Measurements from ENCODE around the gene DUSP28. TPM values are rescaled to one million over a fixed set of nuclear protein-coding genes. Genes with fewer than 3 reads are reported as not detected.
"Not testable (repeated sequence)": the region's sequence is repeated elsewhere in the genome, so short reads cannot be mapped to it uniquely, and the experiment has no call there.

Gene DUSP28
- total RNA-seq, 4 donors from 2014 or later = 7.6 to 18.3 (median 13.2) TPM

GRCh38 chr2:240518981-240519380 is 41.2 kb upstream of the DUSP28 start:
- no peaks in the 10 kb centered on the region for H3K4me1 ChIP-seq
- DNase-seq = no peak
- intact Hi-C loops (cut with DNase I; ENCODE audit: low total_unique reads) (no loop called here), in situ Hi-C loops (cut with MboI; ENCODE audit: low sequenced_read_pairs in 4 of 4) (loop anchor here in 3 of 4 donors (25.0 kb wide), 1 partner anchor 193 kb away; no protein-coding TSS in a partner anchor)
- TF ChIP-seq CTCF (IDR thresholded peaks at IDR 0.05 in 4 of 5, conservative IDR thresholded peaks at IDR 0.05 in 1 of 5) (no peak), POLR2A (IDR thresholded peaks at IDR 0.05) (no peak)
- ATAC-seq = no peak
- H3K27me3 ChIP-seq = peaks cover 0 to 6% (median 5%) of the 10 kb centered on the region in 3 donors
- H3K36me3 ChIP-seq = peaks cover 0 to 14% of the 10 kb centered on the region in 2 donors
- no peaks in the 10 kb centered on the region for H3K9me3 ChIP-seq
- H3K27ac ChIP-seq = no peak overlapping the region
- H3K4me3 ChIP-seq = no peak overlapping the region

DNA sequence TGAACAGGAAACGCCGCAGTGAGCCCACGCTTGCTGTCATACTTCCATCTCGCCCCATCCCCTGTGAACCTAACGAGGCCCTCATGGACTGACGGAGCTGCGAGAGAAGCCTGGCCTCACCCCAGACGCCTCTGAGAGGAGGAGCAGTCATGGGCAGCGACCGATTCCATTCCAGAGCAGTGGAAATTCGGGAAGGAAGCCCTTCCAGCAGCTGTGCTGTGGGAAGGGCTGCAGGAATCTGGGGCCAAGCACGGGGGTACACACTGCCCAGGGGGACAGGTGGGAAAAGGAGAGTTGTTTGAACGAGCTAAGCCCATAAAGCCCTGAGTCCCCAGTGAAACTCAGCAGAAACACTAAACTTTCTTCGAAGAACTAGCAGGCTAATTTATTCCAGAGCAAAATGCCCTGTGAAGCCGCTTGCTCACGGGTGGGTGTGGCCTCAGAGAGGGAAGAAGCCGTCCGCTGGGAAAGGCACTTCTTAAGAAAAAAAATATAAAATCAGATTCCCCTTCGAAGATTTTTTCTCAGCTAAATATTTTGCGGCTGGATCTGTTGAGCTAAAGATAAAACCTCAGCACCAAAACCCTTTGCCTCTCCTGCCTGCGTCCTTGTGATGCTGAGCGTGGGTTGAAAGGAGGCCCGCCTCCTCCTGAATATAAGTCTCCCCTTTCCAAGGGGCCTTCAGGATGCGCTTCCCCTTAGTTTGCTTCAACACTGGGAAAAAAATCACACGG is 40.6 kb upstream of the DUSP28 start:
- Histone ChIP-seq H3K4me1 (no peaks in the 10 kb centered on the region), H3K27ac (no peak overlapping the region), H3K9me3 (no peaks in the 10 kb centered on the region), H3K36me3 (peaks cover 0 to 14% of the 10 kb centered on the region in 2 donors), H3K4me3 (no peak overlapping the region), H3K27me3 (peaks cover 0 to 6% (median 5%) of the 10 kb centered on the region in 3 donors)
- in situ Hi-C loops (cut with MboI; ENCODE audit: low sequenced_read_pairs in 4 of 4) (loop anchor here in 3 of 4 donors (25.0 kb wide), 1 partner anchor 193 kb away; no protein-coding TSS in a partner anchor), intact Hi-C loops (cut with DNase I; ENCODE audit: low total_unique reads) (no loop called here)
- ATAC-seq (no peak), DNase-seq (no peak)
- no peak for TF ChIP-seq POLR2A (IDR thresholded peaks at IDR 0.05)
- TF ChIP-seq CTCF (IDR thresholded peaks at IDR 0.05 in 4 of 5, conservative IDR thresholded peaks at IDR 0.05 in 1 of 5) = no peak

DNA sequence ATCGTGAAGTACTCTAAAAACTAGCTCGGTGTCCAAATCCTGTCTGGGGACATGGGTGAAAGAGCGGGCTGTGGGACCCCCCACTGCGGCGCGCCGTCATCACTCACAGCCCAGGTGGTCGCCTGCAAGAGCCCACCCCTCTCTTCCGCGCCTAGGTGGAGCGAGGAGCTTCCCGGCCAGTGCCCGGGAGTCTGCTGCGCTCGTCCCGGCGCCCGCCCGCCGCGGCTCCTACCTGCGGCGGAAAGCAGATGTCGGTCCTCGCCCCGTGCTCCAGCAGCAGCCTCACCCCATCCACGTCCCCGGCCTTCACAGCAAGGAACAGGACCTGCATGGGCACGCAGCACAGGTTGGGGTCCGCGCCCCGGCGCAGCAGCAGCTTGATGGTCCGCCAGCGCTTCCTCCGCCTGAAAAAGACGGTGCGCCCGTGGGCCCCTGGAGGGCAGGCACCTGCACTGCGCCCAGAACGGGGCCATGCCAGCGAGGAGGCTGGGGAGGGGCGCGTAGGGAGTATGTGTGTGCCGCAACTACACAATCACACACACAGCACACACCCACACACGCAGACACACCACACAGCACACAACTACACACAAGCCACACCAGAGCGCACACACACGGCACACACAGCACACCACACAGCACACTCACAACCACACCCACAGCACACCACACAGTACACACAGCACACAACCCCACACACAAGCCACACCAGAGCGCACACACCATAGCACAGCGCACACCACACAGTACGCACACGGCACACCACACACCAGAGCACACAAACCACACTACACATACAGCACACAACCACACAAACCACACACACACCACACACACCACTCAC is 39.8 kb upstream of the DUSP28 start:
- H3K4me3 ChIP-seq = no peak overlapping the region
- no peaks in the 10 kb centered on the region for H3K9me3 ChIP-seq
- H3K27me3 ChIP-seq = peaks cover 0 to 6% (median 5%) of the 10 kb centered on the region in 3 donors
- no peak for DNase-seq
- no peaks in the 10 kb centered on the region for H3K4me1 ChIP-seq
- H3K36me3 ChIP-seq = peaks cover 0 to 18% of the 10 kb centered on the region in 2 donors
- no peak overlapping the region for H3K27ac ChIP-seq
- in situ Hi-C loops (cut with MboI; ENCODE audit: low sequenced_read_pairs in 4 of 4) = loop anchor here in 3 of 4 donors (25.0 kb wide), 1 partner anchor 192 kb away; no protein-coding TSS in a partner anchor
- ATAC-seq = no peak
- intact Hi-C loops (cut with DNase I; ENCODE audit: low total_unique reads) = no loop called here
- TF ChIP-seq POLR2A (IDR thresholded peaks at IDR 0.05) (no peak), CTCF (IDR thresholded peaks at IDR 0.05 in 4 of 5, conservative IDR thresholded peaks at IDR 0.05 in 1 of 5) (no peak)

DNA sequence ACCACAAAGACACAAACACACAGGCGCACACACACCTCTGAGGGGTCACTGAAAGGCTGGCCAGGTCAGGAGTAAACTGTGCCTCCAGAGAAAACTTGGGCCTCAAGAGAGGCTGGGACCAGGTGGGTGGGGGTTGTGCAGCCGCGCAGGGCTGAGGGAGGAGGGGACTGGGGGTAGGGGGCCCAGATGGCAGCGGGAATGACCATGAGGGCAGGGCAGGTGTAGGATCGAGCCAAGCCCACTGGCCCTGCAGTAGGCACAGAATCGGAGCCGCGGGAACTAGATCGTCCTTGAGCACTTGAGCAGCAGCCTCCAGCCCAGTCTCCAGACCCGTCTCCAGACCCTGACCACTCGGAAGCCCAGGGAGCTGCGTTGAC is 39.2 kb upstream of the DUSP28 start:
- ATAC-seq = no peak

DNA sequence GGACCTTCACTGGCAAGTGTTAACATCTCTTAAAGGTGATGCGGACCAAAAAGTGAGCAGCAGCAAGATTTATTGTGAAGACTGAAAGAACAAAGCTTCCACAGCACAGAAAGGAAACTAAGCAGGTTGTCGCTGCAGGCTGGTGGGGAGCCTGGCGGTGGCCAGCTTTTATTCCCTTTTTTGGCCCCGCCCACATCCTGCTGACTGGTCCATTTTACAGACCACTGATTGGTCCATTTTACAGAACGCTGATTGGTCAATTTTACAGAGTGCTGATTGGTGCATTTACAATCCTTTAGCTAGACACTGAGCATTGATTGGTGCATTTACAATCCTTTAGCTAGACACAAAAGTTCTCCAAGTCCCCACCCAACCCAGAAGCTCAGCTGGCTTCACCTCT is 38.3 kb upstream of the DUSP28 start:
- DNase-seq; H3K4me1 ChIP-seq; H3K4me3 ChIP-seq; ATAC-seq; H3K27ac ChIP-seq; H3K27me3 ChIP-seq; intact Hi-C loops (cut with DNase I; ENCODE audit: low total_unique reads); H3K9me3 ChIP-seq: not testable (repeated sequence)
- H3K36me3 ChIP-seq = peaks cover 0 to 31% of the 10 kb centered on the region in 2 donors
- in situ Hi-C loops (cut with MboI; ENCODE audit: low sequenced_read_pairs in 4 of 4) = loop anchor here in 3 of 4 donors (25.0 kb wide), 1 partner anchor 190 kb away; no protein-coding TSS in a partner anchor

More for the DNA sequence above, 39.2 kb upstream of the DUSP28 start:
- H3K4me1 ChIP-seq = no peaks in the 10 kb centered on the region
- no peaks in the 10 kb centered on the region for H3K9me3 ChIP-seq
- in situ Hi-C loops (cut with MboI; ENCODE audit: low sequenced_read_pairs in 4 of 4) = loop anchor here in 3 of 4 donors (25.0 kb wide), 1 partner anchor 191 kb away; no protein-coding TSS in a partner anchor
- H3K36me3 ChIP-seq = peaks cover 0 to 25% of the 10 kb centered on the region in 2 donors
- TF ChIP-seq CTCF (IDR thresholded peaks at IDR 0.05 in 4 of 5, conservative IDR thresholded peaks at IDR 0.05 in 1 of 5) (no peak), POLR2A (IDR thresholded peaks at IDR 0.05) (no peak)
- H3K4me3 ChIP-seq = no peak overlapping the region
- intact Hi-C loops (cut with DNase I; ENCODE audit: low total_unique reads) = no loop called here
- H3K27me3 ChIP-seq = peaks cover 0 to 6% (median 5%) of the 10 kb centered on the region in 3 donors
- no peak for DNase-seq
- no peak overlapping the region for H3K27ac ChIP-seq

Measured in gastrocnemius medialis (tissue), 4 donors.